C4-2B (cell line): ENCODE data around the gene SEL1L2.

Source experiments
- CTCF ChIP-seq: fragments of 450-650 bp; conservative IDR thresholded peaks from 2 replicates; pipeline ENCODE4 v1.5.1; 2017; ENCODE audit warnings: mild to moderate bottlenecking
- ZFX ChIP-seq: fragments of 450-650 bp; IDR thresholded peaks from 2 replicates; pipeline ENCODE4 v1.6.1; 2017

GRCh38 chr20:13851279-13851678 lies 139.1 kb downstream of the SEL1L2 start:
- no peak for TF ChIP-seq CTCF
- no peak for TF ChIP-seq ZFX
